ENCODE data around the gene IL1F10. TPM values are rescaled to one million over a fixed set of nuclear protein-coding genes. Genes with fewer than 3 reads are reported as not detected.

IL1F10 gene
- total and polyA plus RNA-seq, 2 donors, result 1.1 TPM; not detected in 1

DNA sequence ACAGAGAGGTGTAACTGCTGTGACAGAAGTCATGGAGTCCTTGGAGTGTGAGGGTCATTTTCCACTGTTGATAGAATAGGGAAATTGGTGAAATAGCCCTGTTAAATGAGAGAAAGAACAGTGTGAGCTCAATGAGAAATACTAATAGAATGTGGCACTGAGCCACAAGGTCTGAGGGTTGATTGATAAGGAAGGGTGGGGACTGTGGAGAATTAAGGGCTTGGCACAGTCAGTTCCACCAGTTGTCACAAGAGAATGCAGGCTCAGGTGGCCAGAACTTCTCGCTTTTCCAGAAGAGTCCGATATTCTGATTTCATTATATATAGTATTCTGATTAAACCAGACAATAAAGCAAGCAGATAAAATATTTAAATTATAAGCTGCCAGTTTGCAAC is 50.5 kb downstream of the IL1F10 start:
- no peak for DNase-seq (ENCODE audit: low read depth in 6 of 9, low spot score in 9 of 9)
- H3K27ac ChIP-seq (ENCODE audit: low read depth in 1 of 2, low read length in 1 of 2), result no peak overlapping the region
- H3K9me3 ChIP-seq (ENCODE audit: control insufficient read depth in 2 of 2, insufficient read depth in 1 of 2, low read length in 1 of 2), result peaks cover 0 to 2% of the 10 kb centered on the region in 2 donors
- no peak overlapping the region for H3K4me3 ChIP-seq (ENCODE audit: low read length in 2 of 2)
- 98% methylated on average over 2 of the region's 2 CpGs for WGBS
- H3K27me3 ChIP-seq (ENCODE audit: control insufficient read depth in 2 of 2, insufficient read depth in 1 of 2, low read length in 1 of 2), result no peaks in the 10 kb centered on the region
- no peaks in the 10 kb centered on the region for H3K36me3 ChIP-seq (ENCODE audit: control insufficient read depth in 2 of 2, insufficient read depth in 2 of 2, low read length in 1 of 2)
- peaks cover 10 to 19% of the 10 kb centered on the region in 2 donors for H3K4me1 ChIP-seq (ENCODE audit: control insufficient read depth in 2 of 2, insufficient read depth in 2 of 2, low read length in 2 of 2)

- Histone ChIP-seq H3K27me3 (ENCODE audit: control insufficient read depth in 2 of 2, insufficient read depth in 1 of 2, low read length in 1 of 2) (no peaks in the 10 kb centered on the region), H3K4me1 (ENCODE audit: control insufficient read depth in 2 of 2, insufficient read depth in 2 of 2, low read length in 2 of 2) (peaks cover 10 to 19% of the 10 kb centered on the region in 2 donors), H3K4me3 (ENCODE audit: low read length in 2 of 2) (no peak overlapping the region), H3K36me3 (ENCODE audit: control insufficient read depth in 2 of 2, insufficient read depth in 2 of 2, low read length in 1 of 2) (no peaks in the 10 kb centered on the region), H3K27ac (ENCODE audit: low read depth in 1 of 2, low read length in 1 of 2) (no peak overlapping the region), H3K9me3 (ENCODE audit: control insufficient read depth in 2 of 2, insufficient read depth in 1 of 2, low read length in 1 of 2) (peaks cover 0 to 2% of the 10 kb centered on the region in 2 donors)
- WGBS, result 98% methylated on average over 2 of the region's 2 CpGs
- no peak for DNase-seq (ENCODE audit: low read depth in 6 of 9, low spot score in 9 of 9)
Observed at GRCh38 chr2:113119111-113119510, 51.3 kb downstream of the IL1F10 start.

DNA sequence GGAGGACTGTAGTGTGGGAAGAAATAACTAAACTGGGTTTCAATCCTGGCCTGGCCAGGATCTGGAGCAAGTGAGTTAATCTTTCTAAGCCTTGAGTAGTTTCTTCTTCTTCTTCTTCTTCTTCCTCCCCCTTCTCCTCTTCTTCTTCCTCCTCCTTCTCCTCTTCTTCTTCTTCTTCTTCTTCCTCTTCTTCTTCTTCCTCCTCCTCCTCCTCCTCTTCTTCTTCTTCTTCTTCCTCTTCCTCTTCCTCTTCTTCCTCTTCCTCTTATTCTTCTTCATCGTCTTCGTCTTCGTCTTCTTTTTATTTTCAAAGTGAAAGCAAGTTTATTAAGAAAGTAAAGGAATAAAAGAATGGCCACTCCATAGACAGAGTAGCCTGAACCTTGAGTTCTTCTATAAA is 53.1 kb downstream of the IL1F10 start:
- H3K27me3 ChIP-seq (ENCODE audit: control insufficient read depth in 2 of 2, insufficient read depth in 1 of 2, low read length in 1 of 2), result no peaks in the 10 kb centered on the region
- peaks cover 0 to 2% of the 10 kb centered on the region in 2 donors for H3K9me3 ChIP-seq (ENCODE audit: control insufficient read depth in 2 of 2, insufficient read depth in 1 of 2, low read length in 1 of 2)
- H3K4me1 ChIP-seq (ENCODE audit: control insufficient read depth in 2 of 2, insufficient read depth in 2 of 2, low read length in 2 of 2), result peaks cover 8 to 12% of the 10 kb centered on the region in 2 donors
- H3K4me3 ChIP-seq (ENCODE audit: low read length in 2 of 2), result no peak overlapping the region
- WGBS, result 82% methylated on average over 3 of the region's 3 CpGs
- H3K27ac ChIP-seq (ENCODE audit: low read depth in 1 of 2, low read length in 1 of 2), result no peak overlapping the region
- no peaks in the 10 kb centered on the region for H3K36me3 ChIP-seq (ENCODE audit: control insufficient read depth in 2 of 2, insufficient read depth in 2 of 2, low read length in 1 of 2)
- no peak for DNase-seq (ENCODE audit: low read depth in 6 of 9, low spot score in 9 of 9)

DNA sequence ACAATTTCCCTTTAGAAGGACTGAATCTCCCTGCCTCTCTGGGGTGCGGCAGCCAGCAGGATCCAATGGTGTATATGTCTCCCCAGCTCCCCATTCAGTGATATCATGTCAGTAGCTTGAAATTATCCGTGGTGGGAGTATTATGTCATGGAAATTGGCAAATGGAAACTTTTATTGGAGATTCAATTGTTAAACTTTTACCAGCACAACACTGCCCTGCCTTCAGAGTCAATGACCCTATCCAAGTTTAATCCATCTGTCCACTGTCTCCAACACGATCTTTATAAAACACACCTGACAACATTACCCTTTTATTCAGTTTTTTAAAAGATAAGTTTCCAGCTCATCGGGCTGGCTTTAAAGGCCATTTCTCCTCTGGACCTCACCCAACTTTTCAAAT is 54.6 kb downstream of the IL1F10 start:
- no peaks in the 10 kb centered on the region for H3K36me3 ChIP-seq (ENCODE audit: control insufficient read depth in 2 of 2, insufficient read depth in 2 of 2, low read length in 1 of 2)
- no peak overlapping the region for H3K27ac ChIP-seq (ENCODE audit: low read depth in 1 of 2, low read length in 1 of 2)
- no peaks in the 10 kb centered on the region for H3K9me3 ChIP-seq (ENCODE audit: control insufficient read depth in 2 of 2, insufficient read depth in 1 of 2, low read length in 1 of 2)
- H3K4me3 ChIP-seq (ENCODE audit: low read length in 2 of 2), result no peak overlapping the region
- DNase-seq (ENCODE audit: low read depth in 6 of 9, low spot score in 9 of 9), result no peak
- no peaks in the 10 kb centered on the region for H3K4me1 ChIP-seq (ENCODE audit: control insufficient read depth in 2 of 2, insufficient read depth in 2 of 2, low read length in 2 of 2)
- H3K27me3 ChIP-seq (ENCODE audit: control insufficient read depth in 2 of 2, insufficient read depth in 1 of 2, low read length in 1 of 2), result no peaks in the 10 kb centered on the region
- WGBS, result 96% methylated on average over 4 of the region's 4 CpGs

DNA sequence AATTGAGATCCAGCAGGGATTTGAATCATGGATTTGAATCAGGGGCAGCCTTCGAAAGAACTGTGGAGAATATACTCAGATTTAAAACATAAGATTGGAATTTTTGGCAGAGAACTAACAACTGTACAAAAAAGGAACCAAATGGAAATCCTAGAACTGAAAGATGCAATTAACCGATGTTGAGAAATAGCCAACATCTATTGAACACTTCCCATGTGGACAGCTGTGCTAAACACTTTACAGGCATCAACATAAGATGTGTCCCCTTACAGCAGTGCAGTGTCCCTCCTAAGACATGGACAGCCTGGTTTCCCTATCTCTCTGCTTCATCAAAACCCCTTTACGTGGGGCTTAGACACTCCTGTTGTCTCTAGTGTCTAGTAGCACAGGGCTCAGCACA is 56.0 kb downstream of the IL1F10 start:
- Histone ChIP-seq H3K36me3 (ENCODE audit: control insufficient read depth in 2 of 2, insufficient read depth in 2 of 2, low read length in 1 of 2) (no peaks in the 10 kb centered on the region), H3K27ac (ENCODE audit: low read depth in 1 of 2, low read length in 1 of 2) (no peak overlapping the region), H3K4me3 (ENCODE audit: low read length in 2 of 2) (no peak overlapping the region), H3K27me3 (ENCODE audit: control insufficient read depth in 2 of 2, insufficient read depth in 1 of 2, low read length in 1 of 2) (no peaks in the 10 kb centered on the region), H3K9me3 (ENCODE audit: control insufficient read depth in 2 of 2, insufficient read depth in 1 of 2, low read length in 1 of 2) (no peaks in the 10 kb centered on the region), H3K4me1 (ENCODE audit: control insufficient read depth in 2 of 2, insufficient read depth in 2 of 2, low read length in 2 of 2) (no peaks in the 10 kb centered on the region)
- DNase-seq (ENCODE audit: low read depth in 6 of 9, low spot score in 9 of 9), result no peak
- WGBS, result 58% methylated on average over 3 of the region's 3 CpGs

GRCh38 chr2:113124181-113124961 is 56.6 kb downstream of the IL1F10 start:
- no peak for DNase-seq (ENCODE audit: low read depth in 6 of 9, low spot score in 9 of 9)
- WGBS, result 36% methylated on average over 12 of the region's 12 CpGs
- Histone ChIP-seq H3K4me1 (ENCODE audit: control insufficient read depth in 2 of 2, insufficient read depth in 2 of 2, low read length in 2 of 2) (no peaks in the 10 kb centered on the region), H3K9me3 (ENCODE audit: control insufficient read depth in 2 of 2, insufficient read depth in 1 of 2, low read length in 1 of 2) (no peaks in the 10 kb centered on the region), H3K36me3 (ENCODE audit: control insufficient read depth in 2 of 2, insufficient read depth in 2 of 2, low read length in 1 of 2) (no peaks in the 10 kb centered on the region), H3K4me3 (ENCODE audit: low read length in 2 of 2) (no peak overlapping the region), H3K27ac (ENCODE audit: low read depth in 1 of 2, low read length in 1 of 2) (no peak overlapping the region), H3K27me3 (ENCODE audit: control insufficient read depth in 2 of 2, insufficient read depth in 1 of 2, low read length in 1 of 2) (no peaks in the 10 kb centered on the region)

Other genes starting within 250 kb of the IL1F10 start
- gene IL1B, start 231.2 kb upstream of the IL1F10 start, total RNA-seq, result 3.4 TPM
- gene IL1B, start 231.2 kb upstream of the IL1F10 start, polyA plus RNA-seq, result 13.8 TPM
- 0.09 TPM for gene IL37, start 156.8 kb upstream of the IL1F10 start, total RNA-seq
- 0.43 TPM for gene IL37, start 156.8 kb upstream of the IL1F10 start, polyA plus RNA-seq
- 0.24 TPM for gene IL36G, start 90.0 kb upstream of the IL1F10 start, total RNA-seq
- 2.7 TPM for gene IL36G, start 90.0 kb upstream of the IL1F10 start, polyA plus RNA-seq
- gene IL36A, start 62.5 kb upstream of the IL1F10 start, total RNA-seq, result 0.99 TPM
- gene IL36A, start 62.5 kb upstream of the IL1F10 start, polyA plus RNA-seq, result 0.30 TPM
- gene IL36B, start 15.1 kb upstream of the IL1F10 start, total RNA-seq, result not detected
- gene IL36B, start 15.1 kb upstream of the IL1F10 start, polyA plus RNA-seq, result 0.11 TPM
- 0.09 TPM for gene IL36RN, start 8.8 kb upstream of the IL1F10 start, total RNA-seq
- gene IL36RN, start 8.8 kb upstream of the IL1F10 start, polyA plus RNA-seq, result 2.4 TPM
- 2.7 TPM for gene IL1RN, start 59.6 kb downstream of the IL1F10 start, total RNA-seq
- gene IL1RN, start 59.6 kb downstream of the IL1F10 start, polyA plus RNA-seq, result 16.9 TPM
- gene PSD4, start 106.0 kb downstream of the IL1F10 start, total RNA-seq, result 81.8 TPM
- 92.1 TPM for gene PSD4, start 106.0 kb downstream of the IL1F10 start, polyA plus RNA-seq
- 0.19 TPM for gene PAX8, start 211.0 kb downstream of the IL1F10 start, total RNA-seq
- gene PAX8, start 211.0 kb downstream of the IL1F10 start, polyA plus RNA-seq, result 0.41 TPM

All from thymus (tissue), 11 donors.